Neural crest cell (in vitro differentiated cells): ENCODE data around the gene WNT3A. TPM values are rescaled to one million over a fixed set of nuclear protein-coding genes. Genes with fewer than 3 reads are reported as not detected.

Experiments used
- DNase-seq: peaks from one replicate; pipeline ENCODE4 v3.0.0; 2021; ENCODE audit warnings: low read depth, mixed read lengths, low spot score
- H3K27ac Mint-ChIP-seq: one replicate; pipeline ENCODE4 v1.8.0; 2021; ENCODE audit warnings: mild to moderate bottlenecking, mixed read lengths; ENCODE audit not compliant: unreplicated experiment
- H3K27me3 Mint-ChIP-seq: 2 replicates; pipeline ENCODE4 v1.8.0; 2021; ENCODE audit warnings: low read depth, mild to moderate bottlenecking, mixed read lengths
- H3K36me3 Mint-ChIP-seq: 2 replicates; pipeline ENCODE4 v1.8.0; 2021; ENCODE audit warnings: low read depth, mild to moderate bottlenecking, mixed read lengths
- H3K4me1 Mint-ChIP-seq: 2 replicates; pipeline ENCODE4 v1.8.0; 2021; ENCODE audit warnings: mixed read lengths
- H3K4me3 Mint-ChIP-seq: one replicate; pipeline ENCODE4 v1.8.0; 2021; ENCODE audit warnings: mild to moderate bottlenecking, mixed read lengths
- H3K9me3 Mint-ChIP-seq: 2 replicates; pipeline ENCODE4 v1.8.0; 2021; ENCODE audit warnings: mixed read lengths
- CTCF ChIP-seq: fragments of 200-600 bp; sonication (generic); conservative IDR thresholded peaks from 2 replicates; pipeline ENCODE4 v1.5.0; 2021; ENCODE audit warnings: antibody characterized with exemption, mild to moderate bottlenecking
- total RNA-seq: library from RNA; stranded (reverse); gene quantifications from 2 replicates; pipeline ENCODE4 v1.2.1, GENCODE V29; 2021

Gene WNT3A
- total RNA-seq, 1 donor from 2014 or later: not detected

- Mint-ChIP-seq H3K27me3 (peaks cover 15% of the 10 kb centered on the region), H3K27ac (no peak overlapping the region), H3K9me3 (no peaks in the 10 kb centered on the region)
Measured at GRCh38 chr1:228076796-228077430, 70.1 kb downstream of the WNT3A start.

GRCh38 chr1:228077565-228078330 lies 71.0 kb downstream of the WNT3A start:
- Mint-ChIP-seq H3K36me3 (no peaks in the 10 kb centered on the region), H3K27ac (peak overlapping the region; percentile 50), H3K9me3 (no peaks in the 10 kb centered on the region), H3K4me3 (peak overlapping the region; percentile 44), H3K27me3 (peaks cover 10% of the 10 kb centered on the region), H3K4me1 (peaks cover 8% of the 10 kb centered on the region)
- TF ChIP-seq CTCF: no peak
- no peak for DNase-seq

More at GRCh38 chr1:228076796-228077430, 70.1 kb downstream of the WNT3A start:
- DNase-seq: no peak
- no peaks in the 10 kb centered on the region for H3K36me3 Mint-ChIP-seq
- TF ChIP-seq CTCF: no peak
- H3K4me3 Mint-ChIP-seq: no peak overlapping the region
- H3K4me1 Mint-ChIP-seq: peaks cover 8% of the 10 kb centered on the region

- TF ChIP-seq CTCF: no peak
- H3K27ac Mint-ChIP-seq: no peak overlapping the region
- DNase-seq: no peak
- H3K36me3 Mint-ChIP-seq: no peaks in the 10 kb centered on the region
- H3K4me1 Mint-ChIP-seq: peaks cover 15% of the 10 kb centered on the region
- peak overlapping the region; percentile 68 for H3K4me3 Mint-ChIP-seq
- H3K27me3 Mint-ChIP-seq: peaks cover 8% of the 10 kb centered on the region
- H3K9me3 Mint-ChIP-seq: no peaks in the 10 kb centered on the region
Measured at GRCh38 chr1:228079013-228079412, 72.2 kb downstream of the WNT3A start.

- Mint-ChIP-seq H3K4me1 (peaks cover 22% of the 10 kb centered on the region), H3K27me3 (peaks cover 8% of the 10 kb centered on the region), H3K4me3 (peak overlapping the region; percentile 68), H3K36me3 (no peaks in the 10 kb centered on the region), H3K27ac (no peak overlapping the region), H3K9me3 (no peaks in the 10 kb centered on the region)
- no peak for TF ChIP-seq CTCF
- DNase-seq: no peak
Measured at GRCh38 chr1:228079601-228080263, 72.9 kb downstream of the WNT3A start.

- peaks cover 5% of the 10 kb centered on the region for H3K27me3 Mint-ChIP-seq
- no peak for TF ChIP-seq CTCF
- no peak for DNase-seq
- H3K27ac Mint-ChIP-seq: no peak overlapping the region
- H3K9me3 Mint-ChIP-seq: no peaks in the 10 kb centered on the region
- no peaks in the 10 kb centered on the region for H3K36me3 Mint-ChIP-seq
- peaks cover 32% of the 10 kb centered on the region for H3K4me1 Mint-ChIP-seq
- peak overlapping the region; percentile 80 for H3K4me3 Mint-ChIP-seq
Measured at GRCh38 chr1:228081144-228081543, 74.3 kb downstream of the WNT3A start.
